HG03025 (cell line): ENCODE measurements around the gene ZNF366.
"Not testable (repeated sequence)": the region's sequence is repeated elsewhere in the genome, so short reads cannot be mapped to it uniquely, and the experiment has no call there.

ENCODE experiments used
- ATAC-seq: cut with Tn5 transposase; IDR thresholded peaks from one replicate; pipeline ENCODE4 v1.9.1; 2021; ENCODE audit warnings: mild to moderate bottlenecking, moderate library complexity; ENCODE audit not compliant: unreplicated experiment, low FRiP score

ZNF366 gene

DNA sequence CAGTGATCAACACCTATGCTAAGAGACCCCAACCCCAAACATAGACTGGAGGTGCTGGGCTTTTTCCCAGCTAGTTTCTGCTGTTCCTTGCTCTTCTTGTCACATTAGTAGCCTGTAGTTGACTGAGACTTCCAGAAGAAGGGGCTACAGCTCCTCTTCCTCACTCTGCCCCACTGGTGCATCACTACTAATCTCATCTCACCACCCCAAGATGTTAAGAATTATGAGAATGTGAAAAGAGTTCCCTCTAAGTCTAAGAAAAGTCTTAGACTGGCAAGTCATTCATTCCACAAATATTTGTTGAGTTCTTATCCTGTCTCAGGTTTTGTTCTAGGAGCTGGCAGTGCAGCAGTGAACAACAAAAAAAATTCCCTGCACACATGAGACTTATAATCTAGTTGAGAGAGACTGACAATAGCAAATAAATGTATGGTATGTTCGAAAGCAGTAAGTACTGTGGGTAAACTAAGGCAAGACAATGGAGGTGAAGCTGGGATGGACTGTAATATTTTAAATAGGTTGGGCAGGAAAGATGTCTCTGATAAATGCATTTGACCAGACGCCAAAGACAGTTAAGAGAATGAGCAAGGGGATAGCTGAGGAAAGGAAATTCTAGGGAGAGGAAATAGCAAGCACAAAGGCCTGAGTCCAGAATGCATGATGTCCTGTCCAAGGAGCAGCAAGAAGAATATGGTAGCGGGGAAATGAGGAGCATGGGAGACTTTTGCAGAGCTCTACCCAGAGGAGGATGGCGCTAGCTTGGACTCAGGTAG is 94.7 kb downstream of the ZNF366 start:
- ATAC-seq: no peak

DNA sequence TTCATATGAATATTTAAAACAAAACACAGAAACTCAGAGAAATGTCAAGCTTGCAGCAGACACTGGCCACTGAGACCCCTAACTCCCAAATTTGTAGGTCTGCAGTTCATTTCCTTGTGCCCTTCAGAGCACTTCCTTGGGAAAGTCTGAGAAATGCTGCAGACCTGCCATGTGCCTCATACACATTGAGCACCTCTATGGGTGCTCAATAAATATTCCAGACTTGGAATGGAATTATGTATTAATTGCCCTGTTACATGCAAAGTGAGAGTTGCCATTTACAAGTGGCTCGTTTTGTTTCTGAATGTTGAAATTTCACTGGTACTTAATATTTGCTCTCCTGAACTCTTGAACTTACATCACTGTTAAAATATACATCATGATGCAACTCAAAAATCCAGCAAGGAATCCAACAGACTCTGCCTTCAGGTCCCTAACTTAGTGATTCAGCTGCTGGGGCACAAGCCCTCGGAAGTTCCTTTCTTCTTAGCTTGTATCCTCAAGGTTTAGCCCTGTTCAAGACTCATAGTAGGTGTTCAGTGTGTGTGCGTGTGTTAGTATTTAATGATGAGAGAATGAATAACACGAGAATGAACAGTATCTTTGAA is 96.4 kb downstream of the ZNF366 start:
- no peak for ATAC-seq

DNA sequence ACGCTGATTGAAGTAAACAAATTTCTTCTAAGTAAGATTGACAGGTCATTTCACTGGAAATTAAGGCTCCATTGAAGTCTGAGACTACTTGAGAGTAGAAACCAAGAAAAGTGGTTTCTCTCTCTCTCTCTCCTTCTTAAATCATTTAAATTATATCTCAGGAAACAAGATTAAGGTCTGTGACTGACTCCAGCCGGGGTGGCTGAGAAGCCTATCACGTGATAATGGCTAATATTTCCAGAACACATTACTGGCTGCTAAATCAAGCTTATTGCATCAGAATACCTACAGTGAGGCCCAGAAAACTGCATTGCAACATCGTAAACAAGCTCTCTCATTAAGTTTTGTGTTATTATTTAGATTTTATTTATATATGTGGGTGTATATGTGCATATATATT is 98.6 kb downstream of the ZNF366 start:
- ATAC-seq: no peak

DNA sequence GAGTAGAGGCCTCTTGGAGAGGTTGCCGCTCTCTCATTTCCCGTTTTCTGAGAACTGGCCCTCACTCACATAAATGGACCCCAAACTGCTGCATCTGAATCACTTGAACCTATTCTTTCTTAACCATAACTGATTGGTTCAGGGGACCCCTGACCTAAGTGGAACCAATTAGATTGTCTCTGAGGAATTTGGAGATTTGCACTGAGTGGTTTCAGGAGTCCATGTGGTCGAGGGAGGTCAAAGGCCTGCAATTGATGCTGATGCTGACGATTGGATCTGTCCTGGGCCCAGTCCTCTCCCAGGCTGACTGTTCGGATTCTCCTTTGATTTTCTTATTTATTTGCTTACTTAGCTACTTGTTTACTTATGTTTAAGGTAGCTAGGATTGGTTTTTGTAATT is 99.1 kb downstream of the ZNF366 start:
- ATAC-seq: no peak

DNA sequence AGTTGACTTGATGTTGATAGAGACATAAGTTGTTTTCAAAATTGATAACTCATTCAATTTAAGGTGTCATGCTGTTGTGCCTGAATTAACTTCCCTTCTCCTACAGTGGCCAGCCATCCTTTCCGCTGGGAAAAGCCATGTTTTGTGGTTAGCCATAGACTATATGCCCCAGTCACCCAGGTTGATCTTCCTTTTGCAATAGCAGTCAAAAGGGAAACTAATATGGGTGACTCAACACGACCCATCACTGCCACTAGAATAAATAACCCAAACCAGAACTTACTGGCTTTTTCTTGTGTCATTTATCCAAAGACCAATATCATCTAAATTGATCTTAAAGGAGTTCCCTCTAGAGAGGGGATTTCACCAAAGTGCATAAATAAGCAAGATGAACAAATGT is 99.7 kb downstream of the ZNF366 start:
- ATAC-seq: no peak

DNA sequence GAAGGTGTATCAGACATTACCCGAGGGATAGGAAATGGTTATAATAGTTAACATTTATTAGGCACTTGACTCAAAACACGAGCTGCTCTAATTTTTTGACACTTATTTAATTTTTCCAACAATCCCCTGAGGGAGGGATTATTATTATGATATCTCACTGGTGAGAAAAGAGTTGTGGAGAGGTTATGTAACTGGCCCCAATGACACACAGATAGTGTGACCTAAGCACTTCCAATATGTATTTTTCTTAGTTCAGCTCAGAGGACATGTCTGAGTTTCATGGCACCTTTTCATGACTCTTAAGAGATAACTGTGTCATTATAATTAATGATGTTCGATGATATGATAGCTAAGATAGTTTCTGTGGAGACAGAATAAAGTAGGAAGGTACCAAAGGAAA is 100.1 kb downstream of the ZNF366 start:
- ATAC-seq: no peak

DNA sequence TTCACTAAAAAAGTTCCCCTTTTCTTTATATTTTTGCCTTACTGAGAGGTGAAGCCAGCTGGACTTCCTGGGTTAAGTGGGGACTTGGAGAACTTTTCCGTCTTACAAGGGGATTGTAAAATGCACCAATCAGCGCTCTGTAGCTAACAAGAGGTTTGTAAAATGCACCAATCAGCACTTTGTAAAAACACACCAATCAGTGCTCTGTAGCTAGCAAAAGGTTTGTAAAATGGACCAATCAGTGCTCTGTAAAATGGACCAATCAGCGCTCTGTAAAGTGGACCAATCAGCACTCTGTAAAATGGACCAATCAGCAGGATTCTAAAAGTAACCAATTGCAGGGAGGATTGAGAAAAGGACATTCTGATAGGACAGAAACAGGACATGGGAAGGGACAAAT is 102.4 kb downstream of the ZNF366 start:
- not testable (repeated sequence) for ATAC-seq

DNA sequence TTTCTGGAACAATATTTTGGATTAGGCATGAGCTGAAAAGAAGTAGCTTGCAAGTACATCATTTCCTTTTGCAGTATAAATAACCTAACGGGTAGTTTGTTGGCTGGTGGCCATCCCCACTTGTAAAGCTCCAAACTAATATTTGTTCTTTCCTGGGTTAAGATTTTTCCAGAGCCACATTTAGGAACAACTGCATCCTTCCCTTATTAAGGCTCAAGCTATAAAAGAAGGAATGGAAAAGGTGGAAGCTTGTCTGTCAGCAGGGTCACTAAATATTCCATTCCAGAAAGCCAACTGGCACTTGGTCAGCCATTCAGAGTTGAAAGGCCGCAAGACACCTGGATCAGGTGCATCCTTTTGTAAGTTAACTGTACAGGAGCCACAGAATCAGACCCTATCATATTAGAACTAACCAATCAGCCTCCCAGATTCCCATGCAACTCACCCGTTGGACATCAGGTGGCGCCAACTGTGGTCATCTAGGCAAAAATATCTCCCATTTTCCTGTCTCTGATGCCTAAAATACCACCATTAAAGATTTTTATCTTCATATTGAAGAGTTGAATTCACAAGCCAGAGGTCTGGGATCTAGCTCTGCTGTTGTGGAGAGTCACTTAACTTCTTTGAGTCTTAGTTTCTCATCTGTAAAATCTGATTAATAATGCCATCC is 104.1 kb downstream of the ZNF366 start:
- no peak for ATAC-seq

DNA sequence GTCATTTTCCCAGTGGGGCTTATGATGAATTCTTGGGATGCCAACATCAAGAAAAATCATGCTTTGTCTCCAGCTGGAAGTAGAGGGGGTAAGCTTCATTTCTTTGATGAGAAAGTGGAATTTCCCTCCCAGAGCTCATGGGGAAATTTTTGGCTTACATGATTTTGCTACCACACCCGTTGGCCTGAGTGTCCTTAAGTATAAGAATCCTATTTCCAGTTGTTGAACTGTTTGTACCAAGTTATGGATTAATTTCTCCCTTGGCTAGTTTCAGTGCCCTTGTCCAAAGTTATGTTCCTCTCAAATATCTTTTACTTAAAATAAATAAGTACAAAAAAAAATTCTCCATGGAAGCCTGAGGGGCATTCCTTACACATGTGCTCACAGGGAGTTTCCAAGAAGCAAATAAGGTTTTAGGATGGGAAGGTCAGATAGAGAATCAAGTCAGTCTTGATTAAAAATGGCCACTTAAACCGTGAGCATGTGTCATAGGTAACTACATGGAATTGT is 104.8 kb downstream of the ZNF366 start:
- no peak for ATAC-seq

DNA sequence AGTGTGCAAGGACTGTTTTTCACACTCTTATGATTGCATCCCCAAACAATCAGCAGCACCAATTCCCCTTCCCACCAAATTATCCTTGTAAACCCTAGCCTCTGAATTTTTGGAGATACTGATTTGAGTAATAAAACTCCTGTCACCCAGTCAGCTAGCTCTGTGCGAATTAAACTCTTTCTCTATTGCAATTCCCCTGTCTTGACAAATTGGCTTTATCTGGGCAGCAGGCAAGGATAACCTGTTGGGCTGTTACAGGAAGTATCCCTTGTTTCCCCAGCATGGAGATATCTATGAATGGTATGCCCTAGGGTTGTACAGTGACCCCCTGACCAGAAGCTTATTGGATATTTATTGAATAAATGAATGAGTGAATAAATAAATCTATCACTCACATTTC is 106.3 kb downstream of the ZNF366 start:
- no peak for ATAC-seq

DNA sequence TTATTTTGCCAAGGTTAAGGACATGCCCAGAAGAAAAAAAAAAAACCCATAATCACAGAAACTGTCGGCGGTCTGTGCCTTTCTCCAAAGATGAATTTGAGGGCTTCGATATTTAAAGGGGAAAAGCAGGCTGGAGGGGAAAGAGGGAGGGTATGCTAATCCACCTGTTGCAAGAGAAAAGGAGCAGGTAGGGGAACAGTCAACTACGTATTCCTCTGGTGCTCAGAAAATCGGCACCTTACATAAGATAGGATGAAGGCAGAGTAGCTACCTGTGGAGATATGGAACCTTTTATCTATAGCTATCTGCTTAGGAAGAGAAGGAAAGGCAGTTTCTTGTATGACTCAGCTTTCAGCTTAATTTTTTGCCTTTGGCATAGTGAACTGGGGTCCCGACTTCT is 109.4 kb downstream of the ZNF366 start:
- no peak for ATAC-seq

DNA sequence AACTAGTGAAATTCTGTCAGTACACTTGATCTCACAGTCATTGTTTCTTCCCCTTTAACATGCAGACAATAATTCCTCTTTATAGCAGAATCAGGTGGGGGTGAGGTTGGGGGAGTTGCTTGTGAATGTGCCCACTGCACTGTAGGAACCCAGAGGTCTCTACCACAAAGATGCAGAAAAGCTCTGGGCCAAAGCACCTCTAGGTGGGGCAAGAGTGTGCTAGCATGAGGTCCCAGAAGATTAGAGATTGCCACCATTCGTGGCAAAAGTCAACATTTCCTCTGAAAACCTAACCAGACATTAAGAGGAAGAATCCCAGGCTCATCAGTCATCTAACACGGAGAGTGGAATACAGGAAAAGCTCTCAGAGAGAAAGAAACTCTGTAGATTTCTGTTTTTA is 112.5 kb downstream of the ZNF366 start:
- ATAC-seq: no peak

DNA sequence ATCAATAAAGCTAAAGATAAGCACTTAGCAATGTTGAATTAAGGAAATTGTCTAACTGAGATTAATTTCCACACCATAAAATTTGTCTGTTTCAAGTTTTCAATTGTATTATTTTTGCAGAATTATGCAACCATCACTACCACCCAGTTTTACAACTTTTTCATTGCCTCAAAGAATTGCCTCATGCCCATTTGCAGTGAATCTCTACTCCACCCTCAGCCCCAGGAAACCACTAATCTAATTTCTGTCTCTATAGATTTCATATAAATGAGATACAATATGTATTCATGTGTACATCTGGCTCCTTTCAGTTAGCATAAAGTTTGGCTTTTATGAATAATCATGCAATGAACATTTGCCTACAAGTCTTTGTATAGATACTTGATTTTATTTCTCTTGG is 114.2 kb downstream of the ZNF366 start:
- ATAC-seq: no peak
